Memory B cell (primary cell): ENCODE data around the gene MAP3K10.
A peak's percentile ranks its signal among the peaks of the same experiment; 100 is the strongest.
"Not testable (repeated sequence)": the region's sequence is repeated elsewhere in the genome, so short reads cannot be mapped to it uniquely, and the experiment has no call there.

ENCODE experiments used
- ATAC-seq: fragments of 150-1000 bp; cut with Tn5 transposase; 2 replicates; pipeline ENCODE4 v1.10.0; 2021; ENCODE audit warnings: low read depth, mild to moderate bottlenecking, moderate library complexity
- DNase-seq, 2 donors: peaks; one replicate each; pipeline ENCODE4 v3.0.0; 2022; ENCODE audit warnings: low spot score in 2 of 2
- H3K27ac Mint-ChIP-seq: one replicate; pipeline ENCODE4 v1.8.0; 2022; ENCODE audit warnings: mild to moderate bottlenecking, moderate library complexity, mixed read lengths
- H3K27me3 Mint-ChIP-seq: one replicate; pipeline ENCODE4 v1.8.0; 2022; ENCODE audit warnings: mixed read lengths
- H3K36me3 Mint-ChIP-seq: one replicate; pipeline ENCODE4 v1.8.0; 2022; ENCODE audit warnings: mild to moderate bottlenecking, mixed read lengths
- H3K4me1 Mint-ChIP-seq: one replicate; pipeline ENCODE4 v1.8.0; 2022; ENCODE audit warnings: mixed read lengths
- H3K4me3 Mint-ChIP-seq: one replicate; pipeline ENCODE4 v1.8.0; 2022; ENCODE audit warnings: mild to moderate bottlenecking, moderate library complexity, mixed read lengths
- H3K9me3 Mint-ChIP-seq: one replicate; pipeline ENCODE4 v1.8.0; 2022; ENCODE audit warnings: mixed read lengths

Gene MAP3K10

GRCh38 chr19:40217027-40217810, 26.0 kb downstream of the MAP3K10 start:
- no peak for ATAC-seq
- peaks cover 2% of the 10 kb centered on the region for H3K9me3 Mint-ChIP-seq
- no peak overlapping the region for H3K4me3 Mint-ChIP-seq

GRCh38 chr19:40217934-40218890, 27.0 kb downstream of the MAP3K10 start, which contains the start of gene TTC9B:
TSS of gene TTC9B (minus strand) at chr19:40218384. CDS start at chr19:40218381, 3 bp downstream.
- Mint-ChIP-seq H3K27ac (no peak within 1 kb of the TSS), H3K9me3 (peaks cover 2% of the 10 kb centered on the region), H3K27me3 (peaks cover 20% of the 10 kb centered on the region), H3K4me3 (no peak within 1 kb of the TSS), H3K36me3 (peaks cover 5% of the 10 kb centered on the region), H3K4me1 (peaks cover 5% of the 10 kb centered on the region)
- ATAC-seq, result peak; percentile 53
- DNase-seq, result peak; percentile 38 to 64

More at GRCh38 chr19:40217027-40217810, 26.0 kb downstream of the MAP3K10 start:
- peaks cover 5% of the 10 kb centered on the region for H3K4me1 Mint-ChIP-seq
- no peak for DNase-seq
- peaks cover 20% of the 10 kb centered on the region for H3K27me3 Mint-ChIP-seq
- H3K36me3 Mint-ChIP-seq, result peaks cover 8% of the 10 kb centered on the region
- no peak overlapping the region for H3K27ac Mint-ChIP-seq

DNA sequence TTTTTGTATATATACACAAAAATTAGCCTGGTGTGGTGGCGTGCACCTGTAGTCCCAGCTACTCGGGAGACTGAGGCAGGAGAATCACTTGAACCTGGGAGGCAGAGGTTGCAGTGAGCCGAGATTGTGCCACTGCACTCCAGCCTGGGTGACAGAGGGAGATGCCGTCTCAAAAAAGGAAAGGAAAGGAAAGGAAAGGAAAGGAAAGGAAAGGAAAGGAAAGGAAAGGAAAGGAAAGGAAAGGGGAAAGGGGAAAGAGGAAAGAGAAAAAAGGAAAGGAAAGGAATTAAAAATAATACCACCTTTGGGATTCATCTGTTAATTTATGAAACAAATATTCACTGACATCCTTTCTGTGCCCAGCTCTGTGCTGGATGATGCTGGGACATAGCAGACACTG, 27.8 kb downstream of the MAP3K10 start:
- ATAC-seq, H3K4me1 Mint-ChIP-seq, H3K36me3 Mint-ChIP-seq, H3K4me3 Mint-ChIP-seq, DNase-seq, H3K9me3 Mint-ChIP-seq, H3K27ac Mint-ChIP-seq: not testable (repeated sequence)
- H3K27me3 Mint-ChIP-seq, result peaks cover 20% of the 10 kb centered on the region

GRCh38 chr19:40219721-40220276, 28.6 kb downstream of the MAP3K10 start:
- H3K27me3 Mint-ChIP-seq, result peaks cover 23% of the 10 kb centered on the region
- ATAC-seq (no peak), DNase-seq (no peak)
- H3K4me3 Mint-ChIP-seq, result no peak overlapping the region
- H3K27ac Mint-ChIP-seq, result no peak overlapping the region
- peaks cover 2% of the 10 kb centered on the region for H3K36me3 Mint-ChIP-seq
- H3K9me3 Mint-ChIP-seq, result peaks cover 2% of the 10 kb centered on the region
- peaks cover 7% of the 10 kb centered on the region for H3K4me1 Mint-ChIP-seq

- Mint-ChIP-seq H3K36me3 (peaks cover 6% of the 10 kb centered on the region), H3K4me1 (peaks cover 11% of the 10 kb centered on the region), H3K9me3 (peaks cover 2% of the 10 kb centered on the region), H3K27ac (no peak overlapping the region), H3K4me3 (no peak overlapping the region), H3K27me3 (peaks cover 27% of the 10 kb centered on the region)
- DNase-seq (no peak), ATAC-seq (no peak)
These were observed 29.4 kb downstream of the MAP3K10 start for GRCh38 chr19:40220674-40221073.

DNA sequence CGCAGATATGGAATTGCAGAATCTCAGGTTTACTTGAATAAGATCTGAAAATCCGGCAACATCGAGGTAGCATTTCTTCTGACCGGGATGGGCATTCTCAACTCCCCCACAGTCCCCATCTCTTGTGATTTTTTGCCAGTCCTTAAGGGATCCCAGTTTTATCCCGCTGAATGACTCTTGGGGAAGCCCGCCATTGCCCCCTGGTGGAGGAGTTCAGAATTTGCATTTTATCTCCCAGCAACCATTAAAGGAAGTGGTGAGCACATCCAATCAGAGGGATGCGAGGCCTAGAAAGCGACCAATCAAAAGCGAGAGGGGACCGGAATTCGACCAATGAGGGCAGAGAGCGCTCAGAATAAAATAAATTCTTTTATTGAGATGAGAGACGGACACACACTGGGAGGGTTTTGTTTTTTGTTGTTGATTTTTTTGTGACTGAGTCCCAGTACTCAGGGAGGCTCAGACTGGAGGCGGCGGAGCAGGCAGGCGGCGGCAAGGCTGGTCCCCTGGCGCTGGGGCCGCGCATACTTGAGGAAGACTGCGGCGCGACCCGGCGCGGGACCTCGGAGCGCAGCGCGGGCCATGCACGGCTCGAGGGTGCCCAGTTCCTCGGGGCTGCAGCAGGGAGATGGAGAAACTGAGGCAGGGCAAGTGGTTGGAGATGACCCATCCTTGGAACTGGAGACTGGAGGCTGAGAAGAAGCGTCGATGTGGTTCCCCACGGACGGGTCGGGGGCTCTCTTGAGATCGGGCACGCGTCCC, 30.8 kb downstream of the MAP3K10 start:
- ATAC-seq, result peak; percentile 92
- Mint-ChIP-seq H3K27ac (peak overlapping the region; percentile 3), H3K27me3 (peaks cover 27% of the 10 kb centered on the region), H3K4me3 (no peak overlapping the region), H3K4me1 (peaks cover 13% of the 10 kb centered on the region), H3K9me3 (peaks cover 2% of the 10 kb centered on the region), H3K36me3 (peaks cover 4% of the 10 kb centered on the region)
- peak; percentile 65 to 74 for DNase-seq

- no peak overlapping the region for H3K4me3 Mint-ChIP-seq
These were observed 32.1 kb downstream of the MAP3K10 start for GRCh38 chr19:40223135-40223822.

GRCh38 chr19:40224342-40225150, 33.3 kb downstream of the MAP3K10 start:
- Mint-ChIP-seq H3K9me3 (peaks cover 2% of the 10 kb centered on the region), H3K4me1 (peaks cover 15% of the 10 kb centered on the region), H3K4me3 (no peak overlapping the region), H3K27me3 (peaks cover 23% of the 10 kb centered on the region), H3K27ac (no peak overlapping the region), H3K36me3 (peaks cover 4% of the 10 kb centered on the region)
- ATAC-seq, result no peak
- no peak for DNase-seq

More at GRCh38 chr19:40223135-40223822, 32.1 kb downstream of the MAP3K10 start:
- DNase-seq (no peak), ATAC-seq (no peak)
- peaks cover 4% of the 10 kb centered on the region for H3K36me3 Mint-ChIP-seq
- no peak overlapping the region for H3K27ac Mint-ChIP-seq
- H3K9me3 Mint-ChIP-seq, result peaks cover 2% of the 10 kb centered on the region
- peaks cover 25% of the 10 kb centered on the region for H3K27me3 Mint-ChIP-seq
- peaks cover 13% of the 10 kb centered on the region for H3K4me1 Mint-ChIP-seq

GRCh38 chr19:40225440-40226305, 34.4 kb downstream of the MAP3K10 start:
- peaks cover 4% of the 10 kb centered on the region for H3K36me3 Mint-ChIP-seq
- no peak overlapping the region for H3K27ac Mint-ChIP-seq
- peak overlapping the region; percentile 53 for H3K4me3 Mint-ChIP-seq
- peaks cover 19% of the 10 kb centered on the region for H3K27me3 Mint-ChIP-seq
- DNase-seq, result no peak
- H3K4me1 Mint-ChIP-seq, result peaks cover 16% of the 10 kb centered on the region
- peaks cover 2% of the 10 kb centered on the region for H3K9me3 Mint-ChIP-seq
- ATAC-seq, result no peak

- H3K4me1 Mint-ChIP-seq, result peaks cover 18% of the 10 kb centered on the region
- no peak for DNase-seq
- no peaks in the 10 kb centered on the region for H3K9me3 Mint-ChIP-seq
- no peak overlapping the region for H3K27ac Mint-ChIP-seq
- ATAC-seq, result no peak
- H3K36me3 Mint-ChIP-seq, result peaks cover 4% of the 10 kb centered on the region
- no peak overlapping the region for H3K4me3 Mint-ChIP-seq
- H3K27me3 Mint-ChIP-seq, result peaks cover 16% of the 10 kb centered on the region
These were observed 37.1 kb downstream of the MAP3K10 start for GRCh38 chr19:40228346-40228745.

DNA sequence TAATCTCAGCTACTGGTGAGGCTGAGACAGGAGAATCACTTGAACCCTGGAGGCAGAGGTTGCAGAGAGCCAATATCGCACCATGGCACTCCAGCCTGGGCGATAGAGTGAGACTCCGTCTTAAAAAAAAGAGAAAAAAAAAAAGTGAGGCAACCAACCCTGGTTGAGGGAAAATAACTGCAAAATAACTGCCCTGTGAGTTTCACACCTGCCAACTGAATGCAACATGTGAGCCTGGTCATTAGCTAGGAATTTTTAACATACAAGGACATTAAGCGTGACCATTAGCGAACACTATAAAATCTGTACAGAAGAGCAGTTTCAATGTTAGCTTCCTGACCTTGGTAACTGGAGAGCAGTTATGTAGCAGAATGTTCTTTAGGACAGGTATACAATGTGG, 37.6 kb downstream of the MAP3K10 start:
- peaks cover 18% of the 10 kb centered on the region for H3K4me1 Mint-ChIP-seq
- H3K27me3 Mint-ChIP-seq, result peaks cover 16% of the 10 kb centered on the region
- no peak overlapping the region for H3K4me3 Mint-ChIP-seq
- peaks cover 4% of the 10 kb centered on the region for H3K36me3 Mint-ChIP-seq
- ATAC-seq (no peak), DNase-seq (no peak)
- no peak overlapping the region for H3K27ac Mint-ChIP-seq
- no peaks in the 10 kb centered on the region for H3K9me3 Mint-ChIP-seq
